Measurements from ENCODE around the gene PADI4. TPM values are rescaled to one million over a fixed set of nuclear protein-coding genes. Genes with fewer than 3 reads are reported as not detected.
"Not testable (repeated sequence)": the region's sequence is repeated elsewhere in the genome, so short reads cannot be mapped to it uniquely, and the experiment has no call there.

The PADI4 gene
- total RNA-seq, 2 experiments from 2014 or later = 1.5 to 1.8 TPM

DNA sequence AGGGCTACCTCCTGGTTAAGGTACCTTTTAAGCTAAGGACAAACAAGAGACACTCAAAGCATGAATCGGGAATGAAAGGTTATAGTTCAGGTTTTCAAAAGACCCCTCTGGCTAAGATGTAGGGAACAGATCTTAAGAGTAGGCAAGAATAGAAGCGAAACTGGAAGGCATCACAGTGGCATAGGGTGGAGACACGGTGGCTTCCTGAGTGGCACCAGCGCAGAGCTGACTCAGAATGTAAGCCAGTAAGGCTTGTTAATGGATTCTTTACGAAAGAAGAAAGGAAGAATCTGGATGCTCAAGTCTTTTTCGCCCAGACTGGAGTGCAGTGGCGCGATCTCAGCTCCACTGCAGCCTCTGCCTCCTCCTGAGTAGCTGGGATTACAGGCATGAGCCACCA, 85.2 kb downstream of the PADI4 start:
- Mint-ChIP-seq H3K4me1 (ENCODE audit: low read depth) (no peaks in the 10 kb centered on the region), H3K4me3 (no peak overlapping the region), H3K36me3 (ENCODE audit: low read depth) (no peaks in the 10 kb centered on the region), H3K27ac (no peak overlapping the region), H3K9me3 (no peaks in the 10 kb centered on the region), H3K27me3 (ENCODE audit: low read depth) (no peaks in the 10 kb centered on the region)
- intact Hi-C loops (cut with micrococcal nuclease) = no loop called here
- CTCF ChIA-PET = interaction anchor here (0.9 kb wide), 1 partner anchor 38 kb away, joined by 3 read pairs; no protein-coding TSS in a partner anchor
- no peak for DNase-seq

DNA sequence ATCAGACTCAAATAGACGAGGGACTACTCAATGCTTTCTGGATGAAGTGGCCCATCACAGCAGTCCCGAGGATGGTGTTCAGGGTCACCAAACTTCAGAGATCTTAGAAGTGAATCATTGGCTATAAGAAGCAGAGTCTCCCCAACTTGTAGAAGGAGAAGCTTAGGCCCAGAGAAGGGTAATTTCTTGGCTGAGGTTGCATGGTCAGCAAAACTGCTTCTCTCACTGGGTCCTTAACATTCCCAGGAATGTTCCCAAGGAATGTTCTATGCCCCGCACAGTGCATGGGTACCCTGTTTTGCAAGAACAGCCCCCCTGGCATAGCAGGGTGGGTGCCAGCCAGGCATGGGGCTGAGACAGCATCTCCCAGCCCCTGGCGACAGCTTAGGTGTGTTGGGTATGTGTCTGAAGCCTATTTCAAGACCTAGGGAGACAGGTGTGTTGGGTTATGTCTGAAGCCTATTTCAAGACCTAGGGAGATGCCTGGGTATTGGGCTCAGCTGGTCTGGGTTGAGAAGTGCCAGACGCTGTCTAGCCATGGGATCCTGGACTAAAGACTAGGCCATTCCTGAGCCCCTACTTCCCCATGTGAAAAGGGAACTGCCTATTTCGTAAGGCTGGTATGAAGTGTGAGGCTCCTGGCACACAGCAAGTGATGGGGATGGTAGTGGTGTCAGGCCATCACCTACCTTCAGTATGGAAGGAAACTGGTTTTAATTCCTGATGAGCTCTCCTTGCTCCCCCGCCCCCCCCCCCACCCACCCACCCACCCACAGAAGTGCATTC, 90.1 kb downstream of the PADI4 start:
- CTCF ChIA-PET = interaction anchor here (0.6 to 1.6 kb wide), 2 partner anchors 8 to 48 kb away, joined by 4 to 6 read pairs; no protein-coding TSS in a partner anchor

DNA sequence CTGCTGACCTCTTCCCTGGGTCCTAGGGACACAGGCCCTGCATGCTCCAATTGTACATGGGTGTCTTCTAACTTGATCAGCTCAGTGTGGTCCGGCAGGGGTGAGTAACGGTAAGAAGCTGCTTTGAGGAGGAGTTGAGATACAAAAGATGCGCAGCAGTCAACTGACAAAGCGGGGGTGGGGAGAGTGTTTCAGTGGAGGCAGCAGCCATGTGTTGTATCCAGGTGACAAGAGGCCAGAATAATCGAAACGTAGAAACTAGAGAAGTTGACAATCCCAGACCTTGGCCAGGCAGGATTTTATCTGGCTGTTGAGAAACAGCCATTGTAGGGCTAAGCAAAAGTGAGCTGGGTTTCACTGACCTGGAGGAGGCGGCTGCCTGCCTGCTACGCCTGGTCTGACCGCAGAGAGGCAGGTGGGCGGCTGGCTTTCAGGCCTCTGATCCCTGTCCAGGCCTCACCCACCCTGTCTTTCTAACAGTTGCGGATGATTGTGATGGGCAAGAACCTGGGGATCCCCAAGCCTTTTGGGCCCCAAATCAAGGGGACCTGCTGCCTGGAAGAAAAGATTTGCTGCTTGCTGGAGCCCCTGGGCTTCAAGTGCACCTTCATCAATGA, 92.8 kb downstream of the PADI4 start:
- no peaks in the 10 kb centered on the region for H3K36me3 Mint-ChIP-seq (ENCODE audit: low read depth)
- no peak for DNase-seq
- no peaks in the 10 kb centered on the region for H3K27me3 Mint-ChIP-seq (ENCODE audit: low read depth)
- H3K4me1 Mint-ChIP-seq (ENCODE audit: low read depth) = no peaks in the 10 kb centered on the region
- intact Hi-C loops (cut with micrococcal nuclease) = no loop called here
- CTCF ChIA-PET = interaction anchor here (0.6 kb wide), 1 partner anchor 90 kb away, joined by 3 read pairs; no protein-coding TSS in a partner anchor
- H3K9me3 Mint-ChIP-seq = no peaks in the 10 kb centered on the region
- no peak overlapping the region for H3K4me3 Mint-ChIP-seq
- H3K27ac Mint-ChIP-seq = no peak overlapping the region

More for the DNA sequence above, 90.1 kb downstream of the PADI4 start:
- Mint-ChIP-seq H3K4me1 (ENCODE audit: low read depth) (no peaks in the 10 kb centered on the region), H3K9me3 (no peaks in the 10 kb centered on the region), H3K4me3 (no peak overlapping the region), H3K27ac (no peak overlapping the region), H3K27me3 (ENCODE audit: low read depth) (no peaks in the 10 kb centered on the region), H3K36me3 (ENCODE audit: low read depth) (no peaks in the 10 kb centered on the region)
- intact Hi-C loops (cut with micrococcal nuclease) = no loop called here
- DNase-seq = no peak

DNA sequence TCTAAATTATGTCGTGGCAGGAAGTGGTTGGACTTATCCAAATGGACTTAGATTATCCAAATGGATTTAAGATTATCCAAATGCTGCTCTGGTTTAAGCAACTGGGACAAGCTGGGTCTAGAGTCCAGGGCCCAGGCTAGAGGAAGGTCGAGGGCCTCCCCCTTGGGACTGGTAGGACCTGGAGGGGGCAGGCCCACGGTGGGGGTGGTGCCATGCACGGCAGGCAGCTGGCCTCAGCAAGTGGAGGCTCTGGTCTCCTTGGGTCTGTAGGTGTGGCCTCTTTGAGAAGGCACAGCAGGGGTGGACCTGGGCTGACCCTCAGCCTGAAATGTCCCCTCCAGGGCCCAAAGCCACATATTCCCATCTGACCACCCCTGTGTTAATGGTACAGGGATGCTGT, 93.8 kb downstream of the PADI4 start:
- Mint-ChIP-seq H3K27me3 (ENCODE audit: low read depth) (no peaks in the 10 kb centered on the region), H3K27ac (no peak overlapping the region), H3K9me3 (no peaks in the 10 kb centered on the region), H3K4me1 (ENCODE audit: low read depth) (no peaks in the 10 kb centered on the region), H3K36me3 (ENCODE audit: low read depth) (no peaks in the 10 kb centered on the region), H3K4me3 (no peak overlapping the region)
- CTCF ChIA-PET = interaction anchor here (0.8 to 1.0 kb wide), 2 partner anchors 14 to 19 kb away, joined by 3 to 4 read pairs; no protein-coding TSS in a partner anchor
- intact Hi-C loops (cut with micrococcal nuclease) = no loop called here
- DNase-seq = no peak

DNA sequence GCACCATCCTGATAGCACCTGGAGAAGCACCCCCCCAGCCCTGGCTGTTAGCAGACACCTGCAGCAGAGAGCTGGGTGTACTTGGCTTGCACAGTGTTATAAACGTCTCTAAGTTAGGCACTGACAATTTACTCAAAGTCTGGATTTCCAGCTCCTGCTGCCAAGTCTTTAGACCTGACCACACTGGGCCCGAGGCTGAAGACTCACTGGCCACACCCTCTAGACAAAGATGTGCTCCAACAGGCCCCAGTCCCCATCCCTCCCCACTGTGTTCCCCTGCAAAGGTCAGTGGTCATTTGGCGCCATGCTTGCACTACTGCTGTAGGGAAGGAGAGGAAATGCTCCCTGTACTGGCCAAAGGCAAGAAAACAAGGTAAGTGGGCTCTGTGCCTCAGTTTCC, 95.1 kb downstream of the PADI4 start:
- DNase-seq = no peak
- no peaks in the 10 kb centered on the region for H3K9me3 Mint-ChIP-seq
- intact Hi-C loops (cut with micrococcal nuclease) = no loop called here

DNA sequence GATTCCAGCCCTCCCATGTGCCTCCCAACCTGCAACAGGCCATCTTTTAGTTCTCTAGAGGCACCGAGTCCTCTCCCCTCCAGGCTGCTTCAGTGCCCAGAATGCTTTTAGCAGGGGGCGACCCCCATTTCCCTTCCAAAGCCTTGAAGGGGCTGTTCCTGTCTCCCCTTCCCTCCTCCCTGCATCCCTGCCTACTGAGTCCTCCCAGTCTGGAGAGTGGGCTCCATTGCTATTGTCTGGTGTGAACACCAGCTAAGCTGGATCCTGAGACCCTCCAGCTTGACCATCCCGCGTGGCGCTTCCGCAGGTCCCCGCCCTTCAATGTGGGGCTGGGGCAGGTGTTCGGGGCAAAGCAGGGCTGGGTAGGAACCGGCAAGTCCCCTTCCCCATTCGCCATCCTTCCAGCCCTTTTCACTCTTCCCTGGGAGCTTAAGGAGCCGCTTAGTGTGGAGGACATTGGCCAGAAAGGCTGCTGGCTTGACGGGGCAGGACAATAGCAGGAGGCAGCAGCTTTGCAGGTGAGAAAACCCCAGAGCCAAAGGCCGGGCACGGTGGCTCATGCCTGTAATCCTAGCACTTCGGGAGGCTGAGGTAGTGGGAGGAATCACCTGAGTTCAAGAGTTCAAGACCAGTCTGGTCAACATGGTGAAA, 96.2 kb downstream of the PADI4 start:
- no peak for DNase-seq
- intact Hi-C loops (cut with micrococcal nuclease) = no loop called here
- no peaks in the 10 kb centered on the region for H3K9me3 Mint-ChIP-seq
- H3K4me1 Mint-ChIP-seq (ENCODE audit: low read depth) = peaks cover 2% of the 10 kb centered on the region
- peaks cover 17% of the 10 kb centered on the region for H3K36me3 Mint-ChIP-seq (ENCODE audit: low read depth)
- H3K27me3 Mint-ChIP-seq (ENCODE audit: low read depth) = no peaks in the 10 kb centered on the region
- no peak overlapping the region for H3K4me3 Mint-ChIP-seq
- CTCF ChIA-PET = interaction anchor here (0.7 kb wide), 1 partner anchor 19 kb away, joined by 3 read pairs; no protein-coding TSS in a partner anchor
- H3K27ac Mint-ChIP-seq = no peak overlapping the region

More for the DNA sequence above, 95.1 kb downstream of the PADI4 start:
- H3K27ac Mint-ChIP-seq = no peak overlapping the region
- H3K36me3 Mint-ChIP-seq (ENCODE audit: low read depth) = peaks cover 7% of the 10 kb centered on the region
- H3K4me3 Mint-ChIP-seq = no peak overlapping the region
- peaks cover 2% of the 10 kb centered on the region for H3K4me1 Mint-ChIP-seq (ENCODE audit: low read depth)
- CTCF ChIA-PET = no interaction called here
- no peaks in the 10 kb centered on the region for H3K27me3 Mint-ChIP-seq (ENCODE audit: low read depth)

DNA sequence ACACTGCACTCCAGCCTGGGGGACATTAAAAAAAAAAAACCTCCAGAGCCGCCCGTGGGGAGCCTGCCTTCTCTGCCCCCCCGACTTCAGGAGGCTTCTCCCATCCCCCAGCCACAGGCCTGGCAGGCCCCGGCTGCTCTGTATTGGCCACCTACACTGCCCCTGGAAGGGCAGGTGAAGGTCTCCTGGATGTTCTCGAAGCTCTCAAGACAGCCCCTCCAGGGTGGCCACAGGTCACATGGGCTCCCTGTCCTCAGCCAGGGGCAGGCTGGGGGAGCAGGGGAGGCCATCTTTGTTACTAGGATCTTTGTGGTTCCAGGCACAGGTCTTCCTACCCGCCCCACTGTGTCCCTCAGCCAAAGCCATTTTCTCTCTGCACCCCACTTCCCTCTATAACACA, 96.8 kb downstream of the PADI4 start:
- Mint-ChIP-seq H3K9me3 (no peaks in the 10 kb centered on the region), H3K27ac (no peak overlapping the region), H3K36me3 (ENCODE audit: low read depth) (peaks cover 22% of the 10 kb centered on the region), H3K4me3 (no peak overlapping the region), H3K27me3 (ENCODE audit: low read depth) (no peaks in the 10 kb centered on the region), H3K4me1 (ENCODE audit: low read depth) (peaks cover 2% of the 10 kb centered on the region)
- CTCF ChIA-PET = interaction anchor here (0.7 to 1.1 kb wide), 4 partner anchors 9 to 92 kb away, joined by 3 to 4 read pairs (median 3); no protein-coding TSS in a partner anchor
- no peak for DNase-seq
- intact Hi-C loops (cut with micrococcal nuclease) = no loop called here

DNA sequence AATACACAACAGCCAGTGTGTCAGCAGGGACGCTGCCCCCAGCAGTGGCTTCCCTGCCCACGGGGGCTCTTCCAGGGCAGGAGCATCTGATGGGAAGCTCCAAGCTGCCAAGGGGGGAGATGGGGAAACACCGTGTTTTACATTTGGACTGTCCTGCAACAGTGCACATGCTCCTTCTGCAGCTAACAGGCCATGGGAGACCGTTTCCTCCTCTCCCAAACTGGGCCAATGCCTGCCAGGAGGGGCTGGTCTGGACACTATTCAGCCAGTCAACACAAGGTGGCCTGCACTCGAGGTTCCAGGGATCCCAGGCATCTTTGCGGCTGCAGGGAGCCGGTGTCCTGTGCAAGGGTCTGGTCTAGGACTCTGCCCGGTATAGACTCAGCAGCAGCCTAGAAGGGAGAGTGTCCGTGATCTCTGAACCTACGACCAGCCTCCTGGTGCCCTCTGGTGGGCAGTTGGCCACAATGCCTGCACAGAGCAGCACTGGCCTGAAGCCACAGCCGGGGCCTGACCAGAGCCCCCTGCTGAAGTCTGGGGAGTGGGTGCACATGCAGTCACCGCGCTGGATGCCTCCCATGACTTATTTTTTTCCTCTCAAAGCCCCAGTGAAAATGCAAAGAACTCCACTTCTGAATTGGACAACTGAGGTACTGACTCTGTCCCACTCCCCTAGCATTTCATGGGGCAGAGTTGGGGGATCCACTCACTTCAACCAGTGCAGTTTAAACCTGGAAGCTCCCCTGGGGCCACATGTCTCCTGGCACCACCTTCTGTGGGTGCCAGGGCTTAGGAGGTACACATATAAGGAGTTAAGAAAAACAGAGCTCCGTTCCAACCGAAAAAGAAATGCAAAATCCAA, 98.1 kb downstream of the PADI4 start:
- peak; percentile 67 for DNase-seq
- no peak overlapping the region for H3K27ac Mint-ChIP-seq

DNA sequence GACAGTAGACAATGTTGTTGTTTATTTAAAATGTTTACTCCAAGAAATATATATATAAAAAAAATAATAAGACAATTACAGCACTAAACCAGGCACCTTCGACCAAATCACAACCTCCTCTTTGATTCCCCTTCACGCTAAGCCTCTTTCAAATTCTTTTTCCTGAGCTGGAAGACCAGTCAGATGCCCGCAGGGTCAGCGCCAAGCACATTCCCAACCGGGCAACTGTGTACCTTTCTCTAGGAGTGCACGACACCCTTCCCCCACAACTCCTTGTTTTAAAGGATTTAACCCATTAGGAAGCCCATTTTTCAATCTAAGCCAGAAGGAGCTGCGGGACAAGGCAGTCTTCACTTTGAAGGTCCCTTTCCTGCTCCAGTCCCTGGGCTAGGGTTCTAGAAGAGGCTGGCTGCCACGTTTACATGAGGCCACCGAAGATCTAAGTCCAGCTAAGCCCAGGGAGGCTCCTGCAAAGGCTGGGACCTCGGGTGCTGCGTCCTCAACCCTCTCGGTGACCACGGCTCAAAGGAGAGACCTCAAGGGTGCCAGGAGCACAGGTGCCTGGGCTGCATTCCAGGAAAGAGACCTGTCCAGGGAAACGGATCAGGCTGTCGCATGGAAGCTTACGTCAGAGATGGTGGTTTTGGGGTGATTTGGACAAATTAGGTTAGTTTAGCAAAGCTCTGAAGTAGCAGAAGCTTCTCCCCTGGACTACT, 98.9 kb downstream of the PADI4 start:
- not testable (repeated sequence) for H3K27me3 Mint-ChIP-seq (ENCODE audit: low read depth)
- peaks cover 36% of the 10 kb centered on the region for H3K36me3 Mint-ChIP-seq (ENCODE audit: low read depth)

More for the DNA sequence above, 98.1 kb downstream of the PADI4 start:
- H3K36me3 Mint-ChIP-seq (ENCODE audit: low read depth) = peaks cover 33% of the 10 kb centered on the region
- H3K9me3 Mint-ChIP-seq = no peaks in the 10 kb centered on the region
- H3K4me3 Mint-ChIP-seq = no peak overlapping the region
- intact Hi-C loops (cut with micrococcal nuclease) = loop anchor here (1.0 kb wide), 1 partner anchor 281 kb away; no protein-coding TSS in a partner anchor
- CTCF ChIA-PET = interaction anchor here (0.6 to 1.1 kb wide), 5 partner anchors 9 to 95 kb away, joined by 3 to 6 read pairs (median 3); no protein-coding TSS in a partner anchor
- H3K4me1 Mint-ChIP-seq (ENCODE audit: low read depth) = peaks cover 2% of the 10 kb centered on the region
- no peaks in the 10 kb centered on the region for H3K27me3 Mint-ChIP-seq (ENCODE audit: low read depth)

DNA sequence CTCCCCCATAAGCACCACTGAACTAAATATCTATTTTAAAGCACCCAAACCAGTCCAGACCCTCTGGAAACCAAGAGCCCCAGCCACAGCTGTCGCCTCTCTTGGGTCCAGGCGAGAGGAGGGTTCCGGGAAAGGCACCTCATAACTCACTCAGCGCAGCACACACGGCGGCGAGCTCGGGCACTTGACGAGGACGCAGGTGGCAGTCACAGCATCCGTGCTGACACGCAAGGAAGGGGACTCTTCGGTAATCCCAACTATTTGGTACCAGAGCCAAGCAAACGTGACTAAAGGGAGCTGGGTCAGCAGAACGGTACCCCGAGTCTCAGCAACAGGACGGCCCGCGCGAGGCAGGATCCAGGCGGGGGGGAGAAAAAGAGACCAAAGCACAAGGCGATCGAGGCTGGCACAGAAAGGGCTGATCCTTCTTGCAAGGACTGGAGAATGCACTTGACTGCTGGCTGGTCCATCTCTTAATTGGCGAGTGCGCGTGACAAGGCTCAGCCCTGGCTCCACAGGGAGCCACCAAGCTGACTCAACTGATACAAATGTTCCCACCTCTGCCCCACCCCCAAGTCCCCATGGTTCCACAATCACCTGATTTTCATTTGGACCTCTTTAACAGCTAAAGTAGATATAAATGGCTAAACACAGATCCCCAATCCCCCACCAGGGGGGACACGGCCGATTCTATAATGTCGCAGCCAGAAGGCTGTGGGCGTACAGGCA, 100.0 kb downstream of the PADI4 start:
- H3K27me3 Mint-ChIP-seq (ENCODE audit: low read depth); CTCF ChIA-PET; H3K4me3 Mint-ChIP-seq; H3K4me1 Mint-ChIP-seq (ENCODE audit: low read depth); intact Hi-C loops (cut with micrococcal nuclease); H3K9me3 Mint-ChIP-seq; H3K27ac Mint-ChIP-seq; DNase-seq: not testable (repeated sequence)
- peaks cover 43% of the 10 kb centered on the region for H3K36me3 Mint-ChIP-seq (ENCODE audit: low read depth)

More for the DNA sequence above, 98.9 kb downstream of the PADI4 start:
- not testable (repeated sequence) for H3K9me3 Mint-ChIP-seq; H3K4me1 Mint-ChIP-seq (ENCODE audit: low read depth); H3K4me3 Mint-ChIP-seq; DNase-seq
- intact Hi-C loops (cut with micrococcal nuclease) = loop anchor here (1.0 kb wide), 1 partner anchor 282 kb away; no protein-coding TSS in a partner anchor
- CTCF ChIA-PET = interaction anchor here (0.6 kb wide), 1 partner anchor 96 kb away, joined by 3 read pairs; no protein-coding TSS in a partner anchor
- peak overlapping the region; percentile 50 for H3K27ac Mint-ChIP-seq

Data from activated naive CD4-positive, alpha-beta T cell treated with anti-CD3 and anti-CD28 coated beads for 36 hours (primary cell).